ENCODE data around the gene OR52N2.

DNA sequence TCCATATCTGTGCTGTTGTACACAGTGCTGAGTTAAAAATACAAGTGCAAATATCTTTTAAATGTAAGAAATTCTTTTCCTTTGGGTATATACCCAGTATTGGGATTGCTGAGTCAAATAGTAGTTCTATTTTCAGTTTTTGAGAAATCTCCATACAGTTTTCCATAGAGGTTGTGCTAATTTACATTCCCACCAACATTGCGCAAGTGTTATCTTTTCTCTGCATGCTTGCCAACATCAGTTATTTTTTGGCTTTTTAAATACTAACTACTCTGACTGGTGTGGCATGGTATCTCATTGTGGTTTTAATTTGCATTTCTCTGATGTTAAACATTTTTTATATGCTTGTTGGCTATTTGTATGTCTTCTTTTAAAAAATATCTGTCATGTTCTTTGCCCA lies 42.3 kb downstream of the OR52N2 start:
- no peak for TF ChIP-seq CTCF (IDR thresholded peaks at IDR 0.05)
- no peak for TF ChIP-seq POLR2A (IDR thresholded peaks at IDR 0.05)
